Sigmoid colon (tissue), 4 donors: ENCODE results near the gene FAM227B.

Experiments used
- CTCF ChIP-seq, 4 experiments: fragments of 450-650 bp in 3 of 4; fragments of 200-600 bp in 1 of 4; IDR thresholded peaks; one replicate each; pipeline ENCODE4 v1.5.1; 2016 to 2019; ENCODE audit warnings: antibody characterized with exemption in 4 of 4, mild to moderate bottlenecking in 3 of 4, moderate library complexity in 2 of 4
- EP300 ChIP-seq, 4 donors: sonication (generic); formaldehyde crosslinking; IDR thresholded peaks; one replicate each; pipeline ENCODE4 v1.6.1; 2017; ENCODE audit warnings: antibody characterized with exemption in 4 of 4
- POLR2A ChIP-seq, 2 donors: fragments of 450-650 bp; IDR thresholded peaks; one replicate each; pipeline ENCODE4 v1.6.1; 2016; ENCODE audit warnings: antibody characterized with exemption in 2 of 2, mild to moderate bottlenecking in 2 of 2, moderate library complexity in 2 of 2

GRCh38 chr15:49610157-49610918, 10.3 kb downstream of the FAM227B start:
- TF ChIP-seq CTCF (IDR thresholded peaks at IDR 0.05) (no peak), EP300 (IDR thresholded peaks at IDR 0.05) (no peak), POLR2A (IDR thresholded peaks at IDR 0.05) (no peak)
